Measurements from ENCODE around the gene MRM3.

DNA sequence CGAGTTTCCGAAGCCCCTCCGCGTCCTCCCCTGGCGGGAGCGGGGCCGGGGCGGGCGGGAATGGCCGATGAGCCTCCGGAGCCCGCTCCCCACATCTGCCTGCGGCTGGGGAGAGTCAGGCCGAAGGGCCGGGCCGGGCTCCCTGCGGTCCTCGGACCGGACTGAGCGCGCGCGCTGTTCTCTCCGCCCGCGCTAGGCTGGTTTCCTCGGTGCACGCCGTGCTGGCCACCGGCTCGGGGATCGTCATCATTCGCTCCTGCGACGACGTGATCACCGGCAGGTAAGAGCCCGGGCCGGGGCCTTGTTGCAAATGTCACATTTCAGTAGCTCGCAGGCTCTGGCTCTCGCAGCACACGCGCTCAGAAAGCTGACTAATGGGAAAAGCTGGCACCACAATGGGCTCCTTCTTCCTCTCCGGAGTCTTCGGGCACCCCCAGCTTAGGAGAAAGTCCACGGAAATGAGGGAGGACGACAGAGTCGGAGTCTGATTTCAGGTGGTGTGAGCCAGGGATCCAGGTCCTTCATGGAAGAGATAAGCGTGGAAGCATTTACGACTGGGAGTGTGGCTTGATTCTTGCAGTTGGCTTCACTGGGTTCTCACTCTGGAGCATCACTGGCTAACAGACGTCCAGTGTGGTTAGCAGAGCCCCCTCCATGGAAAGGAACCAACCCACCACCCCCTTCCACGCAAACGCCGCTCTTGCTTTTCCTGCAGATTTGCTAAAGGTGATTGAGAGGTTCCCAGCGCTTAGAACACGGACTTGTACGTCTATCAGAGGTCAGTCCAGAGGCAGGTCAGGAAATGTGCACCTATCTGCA lies 49.0 kb upstream of the MRM3 start:
- TF ChIP-seq, protein P1, sequence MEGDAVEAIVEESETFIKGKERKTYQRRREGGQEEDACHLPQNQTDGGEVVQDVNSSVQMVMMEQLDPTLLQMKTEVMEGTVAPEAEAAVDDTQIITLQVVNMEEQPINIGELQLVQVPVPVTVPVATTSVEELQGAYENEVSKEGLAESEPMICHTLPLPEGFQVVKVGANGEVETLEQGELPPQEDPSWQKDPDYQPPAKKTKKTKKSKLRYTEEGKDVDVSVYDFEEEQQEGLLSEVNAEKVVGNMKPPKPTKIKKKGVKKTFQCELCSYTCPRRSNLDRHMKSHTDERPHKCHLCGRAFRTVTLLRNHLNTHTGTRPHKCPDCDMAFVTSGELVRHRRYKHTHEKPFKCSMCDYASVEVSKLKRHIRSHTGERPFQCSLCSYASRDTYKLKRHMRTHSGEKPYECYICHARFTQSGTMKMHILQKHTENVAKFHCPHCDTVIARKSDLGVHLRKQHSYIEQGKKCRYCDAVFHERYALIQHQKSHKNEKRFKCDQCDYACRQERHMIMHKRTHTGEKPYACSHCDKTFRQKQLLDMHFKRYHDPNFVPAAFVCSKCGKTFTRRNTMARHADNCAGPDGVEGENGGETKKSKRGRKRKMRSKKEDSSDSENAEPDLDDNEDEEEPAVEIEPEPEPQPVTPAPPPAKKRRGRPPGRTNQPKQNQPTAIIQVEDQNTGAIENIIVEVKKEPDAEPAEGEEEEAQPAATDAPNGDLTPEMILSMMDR (IDR thresholded peaks at IDR 0.05): no peak
- TF ChIP-seq ZFX (IDR thresholded peaks at IDR 0.05; ENCODE audit: borderline replicate concordance): no peak
